K562 (cell line): ENCODE measurements around the gene TEKT2. TPM values are rescaled to one million over a fixed set of nuclear protein-coding genes. Genes with fewer than 3 reads are reported as not detected.
A peak's percentile ranks its signal among the peaks of the same experiment; 100 is the strongest.

Source experiments
- ARID1B ChIP-seq: fragments of 450-650 bp; IDR thresholded peaks from 2 replicates; pipeline ENCODE4 v1.6.1; 2016; ENCODE audit warnings: antibody characterized with exemption, mild to moderate bottlenecking, inconsistent platforms
- CEBPZ ChIP-seq: fragments of 150-350 bp; IDR thresholded peaks from 2 replicates; pipeline ENCODE4 v1.6.1; 2014; ENCODE audit warnings: low read depth, mild to moderate bottlenecking, low read length, borderline replicate concordance
- CTBP1 ChIP-seq: fragments of 450-650 bp; IDR thresholded peaks from 2 replicates; pipeline ENCODE4 v1.6.1; 2016; ENCODE audit warnings: borderline replicate concordance
- FOXO4 ChIP-seq: fragments of 450-650 bp; formaldehyde crosslinking; IDR thresholded peaks from 2 replicates; pipeline ENCODE4 v1.4.0; 2020; ENCODE audit warnings: mild to moderate bottlenecking, moderate library complexity
- GATAD2A ChIP-seq: fragments of 450-650 bp; IDR thresholded peaks from 2 replicates; pipeline ENCODE4 v1.6.1; 2017
- MTA3 ChIP-seq: fragments of 450-650 bp; formaldehyde crosslinking; IDR thresholded peaks from 2 replicates; pipeline ENCODE4 v1.6.1; 2017; ENCODE audit warnings: mild to moderate bottlenecking, borderline replicate concordance
- PHB2 ChIP-seq: fragments of 450-650 bp; IDR thresholded peaks from 2 replicates; pipeline ENCODE4 v1.6.1; 2017; ENCODE audit warnings: low read depth
- POLR2G ChIP-seq: fragments of 200-400 bp; formaldehyde crosslinking; IDR thresholded peaks from 2 replicates; pipeline ENCODE4 v1.6.1; 2017; ENCODE audit warnings: low read depth, mild to moderate bottlenecking, antibody characterized with exemption, low read length, moderate library complexity
- RBM39 ChIP-seq: fragments of 200-400 bp; formaldehyde crosslinking; optimal IDR thresholded peaks from 2 replicates; pipeline ENCODE3; 2018; ENCODE audit warnings: low read depth, low read length
- RFX5 ChIP-seq: IDR thresholded peaks from 2 replicates; pipeline ENCODE4 v1.6.1; 2011; ENCODE audit warnings: low read depth, mild to moderate bottlenecking, improper control_type of control experiment, low read length
- SMAD1 ChIP-seq: fragments of 150-350 bp; IDR thresholded peaks from 2 replicates; pipeline ENCODE4 v1.6.1; 2014; ENCODE audit warnings: low read length, low read depth; ENCODE audit not compliant: partially characterized antibody
- SNIP1 ChIP-seq: fragments of 450-650 bp; IDR thresholded peaks from 2 replicates; pipeline ENCODE4 v1.7.1; 2017; ENCODE audit warnings: low read depth, mild to moderate bottlenecking
- SREBF1 ChIP-seq: fragments of 150-350 bp; IDR thresholded peaks from 2 replicates; pipeline ENCODE4 v1.6.1; 2014; ENCODE audit warnings: antibody characterized with exemption, low read depth, low read length, borderline replicate concordance
- TGIF2 ChIP-seq: sonication (generic); formaldehyde crosslinking; IDR thresholded peaks from 2 replicates; pipeline ENCODE4 v1.8.1; 2022; ENCODE audit warnings: mild to moderate bottlenecking, missing genetic modification reagents, moderate library complexity
- THAP12 ChIP-seq: fragments of 250-450 bp; sonication (Bioruptor Pico); IDR thresholded peaks from 2 replicates; pipeline ENCODE4 v1.9.0; 2021; ENCODE audit warnings: mild to moderate bottlenecking, inconsistent platforms
- ZBTB12 ChIP-seq: fragments of 250-450 bp; sonication (Bioruptor Pico); IDR thresholded peaks from 2 replicates; pipeline ENCODE4 v1.4.0; 2020
- ZBTB17 ChIP-seq: fragments of 450-650 bp; formaldehyde crosslinking; IDR thresholded peaks from 2 replicates; pipeline ENCODE4 v1.4.0; 2020; ENCODE audit warnings: mild to moderate bottlenecking
- ZNF277 ChIP-seq: fragments of 250-450 bp; sonication (Bioruptor Pico); IDR thresholded peaks from 2 replicates; pipeline ENCODE4 v1.8.0; 2022; ENCODE audit warnings: inconsistent platforms, mild to moderate bottlenecking, moderate library complexity, borderline replicate concordance
- ZNF347 ChIP-seq: fragments of 450-650 bp; formaldehyde crosslinking; IDR thresholded peaks from 2 replicates; pipeline ENCODE4 v1.4.0; 2020; ENCODE audit warnings: low read depth, mild to moderate bottlenecking, moderate library complexity
- polyA plus RNA-seq, 8 experiments: library from polyadenylated mRNA; depleted of rRNA in 4 of 8; stranded (reverse) in 5 of 8; unstranded in 3 of 8; fragments of >200 nt; fragmentation: Nextera tagmentation in 2 of 8; fragmentation: Illumina TruSeq in 1 of 8; extraction: Ambion mirVana in 2 of 8; extraction: Trizol in 1 of 8; gene quantifications; 2 replicates each; pipeline versions ENCODE4 v1.2.1 to v1.2.3, GENCODE V29; 2011 to 2014; ENCODE audit warnings: inconsistent platforms in 1 of 8, missing spikeins in 1 of 8
- total RNA-seq, 7 experiments: library from RNA; depleted of rRNA in 6 of 7; stranded (reverse); fragments of >200 nt in 6 of 7; fragmentation: Illumina TruSeq in 2 of 7; extraction: Trizol in 2 of 7; gene quantifications; 2 replicates each; pipeline versions ENCODE4 v1.2.1 to v1.2.3, GENCODE V29; 2011 to 2021; ENCODE audit warnings: low replicate concordance in 1 of 7

The TEKT2 gene
- total and polyA plus RNA-seq, 9 of the 15 experiments (the other 6 are each of a cell fraction or from before 2014, with no cell fraction given) = 0.06 to 0.94 (median 0.30) TPM; not detected in 1

GRCh38 chr1:36099681-36100341, 15.9 kb downstream of the TEKT2 start (continued):
- TF ChIP-seq FOXO4 (no peak), SMAD1 (no peak), ZBTB12 (CRISPR knock-in tag) (no peak), PHB2 (0 out of 2 replicates have a peak, but pooled peaks have one; percentile 56), SREBF1 (no peak), RFX5 (no peak), POLR2G (no peak), ARID1B (peak; percentile 58; the same call in 1 of the 2 replicates), SNIP1 (no peak), THAP12 (CRISPR knock-in tag) (no peak), CEBPZ (no peak), ZNF347 (CRISPR knock-in tag) (no peak), GATAD2A (no peak), MTA3 (peak; percentile 85), CTBP1 (peak; percentile 88), TGIF2 (CRISPR knock-in tag) (no peak), ZBTB17 (CRISPR knock-in tag) (no peak), RBM39 (no peak), ZNF277 (CRISPR knock-in tag) (no peak)
